IMR-90 (cell line): ENCODE measurements around the gene ADAMTS19. TPM values are rescaled to one million over a fixed set of nuclear protein-coding genes. Genes with fewer than 3 reads are reported as not detected.

ENCODE experiments used
- ATAC-seq: fragments of 200-7000 bp; cut with Tn5 transposase; 2 replicates; pipeline ENCODE4 v1.9.1; 2020; ENCODE audit warnings: low read depth, mild to moderate bottlenecking, moderate library complexity
- BruUV-seq: library from RNA; stranded (reverse); fragments of 400-500 nt; replicated peaks from 2 replicates; lab custom pipeline; 2021; lab: Mats Ljungman, UMichigan
- CTCF ChIA-PET: fragments of 300-600 bp; formaldehyde crosslinking; extraction: SDS; loops from one replicate; lab custom pipeline; 2021; ENCODE audit warnings: antibody characterized with exemption; lab: Yijun Ruan, JAX
- POLR2A ChIA-PET: fragments of 300-600 bp; sonication (Branson Sonifier 250); formaldehyde crosslinking; loops from one replicate; lab custom pipeline; 2022; ENCODE audit warnings: antibody characterized with exemption; ENCODE audit not compliant: unreplicated experiment; lab: Charles Lee
- DNase-seq: peaks from one replicate; pipeline ENCODE4 v3.0.0; 2013
- H2AFZ ChIP-seq: replicated peaks from 2 replicates; pipeline ENCODE3; 2013; ENCODE audit warnings: low read length, mild to moderate bottlenecking; ENCODE audit not compliant: poor library complexity
- H2AK5ac ChIP-seq: 2 replicates; pipeline ENCODE4 v1.6.1; 2013; ENCODE audit warnings: low read depth, low read length, inconsistent platforms
- H2AK9ac ChIP-seq: replicated peaks from 2 replicates; pipeline ENCODE3; 2013; ENCODE audit warnings: mild to moderate bottlenecking, low read depth, low read length, moderate library complexity; ENCODE audit not compliant: poor library complexity
- H2BK120ac ChIP-seq: 2 replicates; pipeline ENCODE4 v1.6.1; 2013; ENCODE audit warnings: low read depth, low read length, inconsistent platforms
- H2BK15ac ChIP-seq: 3 replicates; pipeline ENCODE4 v1.6.1; 2013; ENCODE audit warnings: low read depth, low read length, inconsistent platforms
- H2BK20ac ChIP-seq: 2 replicates; pipeline ENCODE4 v1.6.1; 2013; ENCODE audit warnings: low read depth, mild to moderate bottlenecking, inconsistent platforms, low read length, moderate library complexity
- H2BK5ac ChIP-seq: 2 replicates; pipeline ENCODE4 v1.6.1; 2013; ENCODE audit warnings: mild to moderate bottlenecking, low read depth, low read length, inconsistent platforms; ENCODE audit not compliant: poor library complexity, severe bottlenecking
- H3K14ac ChIP-seq: replicated peaks from 2 replicates; pipeline ENCODE4 v1.6.1; 2013; ENCODE audit warnings: low read depth, low read length, inconsistent platforms
- H3K18ac ChIP-seq: 2 replicates; pipeline ENCODE4 v1.6.1; 2013; ENCODE audit warnings: low read depth, low read length, control low read depth
- H3K23ac ChIP-seq: 2 replicates; pipeline ENCODE4 v1.6.1; 2013; ENCODE audit warnings: low read depth, low read length, inconsistent platforms
- H3K27ac ChIP-seq: 2 replicates; pipeline ENCODE4 v1.5.1; 2013; ENCODE audit warnings: mild to moderate bottlenecking, control low read depth, low read length; ENCODE audit not compliant: insufficient read depth
- H3K27me3 ChIP-seq: 2 replicates; pipeline ENCODE4 v1.6.1; 2013; ENCODE audit warnings: low read length; ENCODE audit not compliant: control insufficient read depth, insufficient read depth
- H3K36me3 ChIP-seq: 2 replicates; pipeline ENCODE4 v1.6.1; 2013; ENCODE audit warnings: low read length, mixed read lengths; ENCODE audit not compliant: control insufficient read depth, insufficient read depth
- H3K4ac ChIP-seq: 2 replicates; pipeline ENCODE4 v1.6.1; 2013; ENCODE audit warnings: low read depth, low read length, inconsistent platforms
- H3K4me1 ChIP-seq: 2 replicates; pipeline ENCODE4 v1.6.1; 2013; ENCODE audit warnings: low read length, mixed read lengths; ENCODE audit not compliant: control insufficient read depth, insufficient read depth
- H3K4me2 ChIP-seq: 2 replicates; pipeline ENCODE4 v1.6.1; 2013; ENCODE audit warnings: low read depth, mild to moderate bottlenecking, control low read depth, low read length, moderate library complexity
- H3K4me3 ChIP-seq: 2 replicates; pipeline ENCODE4 v1.5.1; 2013; ENCODE audit warnings: low read depth, mild to moderate bottlenecking, control low read depth, low read length, moderate library complexity; ENCODE audit not compliant: insufficient read depth
- H3K56ac ChIP-seq: 2 replicates; pipeline ENCODE4 v1.6.1; 2013; ENCODE audit warnings: low read length, inconsistent platforms; ENCODE audit not compliant: insufficient read depth; ENCODE audit errors: extremely low read depth
- H3K79me1 ChIP-seq, 2 experiments: 2 replicates each; pipeline ENCODE4 v1.6.1; 2013; ENCODE audit warnings: low read length in 2 of 2, inconsistent platforms in 1 of 2, low read depth in 1 of 2
- H3K9ac ChIP-seq: 2 replicates; pipeline ENCODE4 v1.6.1; 2013; ENCODE audit warnings: low read depth, low read length, control low read depth
- H3K9me1 ChIP-seq: 2 replicates; pipeline ENCODE4 v1.6.1; 2013; ENCODE audit warnings: low read length, inconsistent platforms; ENCODE audit not compliant: insufficient read depth
- H3K9me3 ChIP-seq: 2 replicates; pipeline ENCODE4 v1.6.1; 2013; ENCODE audit warnings: low read length; ENCODE audit not compliant: control insufficient read depth, insufficient read depth
- H4K20me1 ChIP-seq: 2 replicates; pipeline ENCODE4 v1.6.1; 2013; ENCODE audit warnings: low read length, inconsistent platforms; ENCODE audit not compliant: insufficient read depth
- H4K5ac ChIP-seq: 2 replicates; pipeline ENCODE4 v1.6.1; 2013; ENCODE audit warnings: mild to moderate bottlenecking, low read depth, low read length, control low read depth
- H4K8ac ChIP-seq, 2 experiments: 2 replicates each; pipeline ENCODE4 v1.6.1; 2013; ENCODE audit warnings: low read depth in 2 of 2, low read length in 2 of 2, control low read depth in 1 of 2, inconsistent platforms in 1 of 2
- H4K91ac ChIP-seq: 2 replicates; pipeline ENCODE4 v1.6.1; 2013; ENCODE audit warnings: low read depth, low read length, inconsistent platforms; ENCODE audit not compliant: insufficient read depth
- BHLHE40 ChIP-seq: fragments of 150-350 bp; IDR thresholded peaks from 2 replicates; pipeline ENCODE4 v1.6.1; 2016; ENCODE audit warnings: mild to moderate bottlenecking, low read depth, low read length
- CEBPB ChIP-seq: IDR thresholded peaks from 2 replicates; pipeline ENCODE4 v1.6.1; 2012; ENCODE audit warnings: low read depth, low read length, improper control_type of control experiment
- CHD1 ChIP-seq: IDR thresholded peaks from 2 replicates; pipeline ENCODE4 v1.6.1; 2012; ENCODE audit warnings: low read depth, low read length, improper control_type of control experiment
- FOS ChIP-seq: fragments of 150-350 bp; IDR thresholded peaks from 2 replicates; pipeline ENCODE4 v1.6.1; 2016; ENCODE audit warnings: low read depth, low read length
- MAFK ChIP-seq: IDR thresholded peaks from 2 replicates; pipeline ENCODE4 v1.6.1; 2012; ENCODE audit warnings: low read depth, low read length, improper control_type of control experiment
- MAZ ChIP-seq: IDR thresholded peaks from 2 replicates; pipeline ENCODE4 v1.6.1; 2012; ENCODE audit warnings: low read depth, mild to moderate bottlenecking, low read length, improper control_type of control experiment, moderate library complexity, borderline replicate concordance
- MXI1 ChIP-seq: IDR thresholded peaks from 2 replicates; pipeline ENCODE4 v1.6.1; 2012; ENCODE audit warnings: low read depth, mild to moderate bottlenecking, low read length, moderate library complexity, borderline replicate concordance
- NFE2L2 ChIP-seq: fragments of 150-350 bp; IDR thresholded peaks from 2 replicates; pipeline ENCODE4 v1.6.1; 2016; ENCODE audit warnings: low read depth, mild to moderate bottlenecking, low read length
- POLR2A ChIP-seq: IDR thresholded peaks from 2 replicates; pipeline ENCODE4 v1.6.1; 2012; ENCODE audit warnings: mild to moderate bottlenecking, low read depth, low read length
- RAD21 ChIP-seq: IDR thresholded peaks from 2 replicates; pipeline ENCODE4 v1.6.1; 2012; ENCODE audit warnings: low read length, improper control_type of control experiment
- RCOR1 ChIP-seq: IDR thresholded peaks from 2 replicates; pipeline ENCODE4 v1.6.1; 2012; ENCODE audit warnings: mild to moderate bottlenecking, low read length, improper control_type of control experiment; ENCODE audit not compliant: insufficient replicate concordance
- RFX5 ChIP-seq: IDR thresholded peaks from 2 replicates; pipeline ENCODE4 v1.8.0; 2012; ENCODE audit warnings: low read depth, mild to moderate bottlenecking, low read length, moderate library complexity
- SMC3 ChIP-seq: fragments of 150-350 bp; IDR thresholded peaks from 2 replicates; pipeline ENCODE4 v1.6.1; 2016; ENCODE audit warnings: low read depth, mild to moderate bottlenecking, antibody characterized with exemption, low read length, moderate library complexity
- WGBS, 2 experiments: methylation state at CpG; one replicate each; pipeline versions ENCODE4 v1.1.5 to v1.1.7; 2013; ENCODE audit warnings: missing lambda C conversion rate in 2 of 2; ENCODE audit not compliant: insufficient read length in 1 of 2; ENCODE audit errors: extremely low coverage in 2 of 2; 5-methylcytosine and 5-hydroxymethylcytosine counted together
- dilution Hi-C: fragments of 300-500 bp; cut with HindIII; formaldehyde crosslinking; loops from one replicate; pipeline ENCODE4 v1.14.3; 2018; ENCODE audit warnings: low sequenced_read_pairs; ENCODE audit not compliant: unreplicated experiment
- in situ Hi-C: fragments of 300-500 bp; cut with MboI; formaldehyde crosslinking; loops from 3 replicates; pipeline ENCODE4 v1.14.3; 2019; ENCODE audit warnings: low sequenced_read_pairs, inconsistent platforms, mixed read lengths
- intact Hi-C: fragments of 100-400 bp; cut with micrococcal nuclease; formaldehyde crosslinking; loops from 2 replicates; pipeline ENCODE4 v1.10.0; 2022
- polyA plus RNA-seq, 3 experiments: library from polyadenylated mRNA; depleted of rRNA; stranded (reverse); fragments of >200 nt; gene quantifications; 2 replicates each; pipeline ENCODE4 v1.2.3, GENCODE V29; 2012; ENCODE audit warnings: low replicate concordance in 1 of 3
- total RNA-seq: library from RNA; depleted of rRNA; stranded (reverse); fragments of >200 nt; gene quantifications from 2 replicates; pipeline ENCODE4 v1.2.3, GENCODE V29; 2012
- TF ChIP-seq, protein P1 (sequence below): conservative IDR thresholded peaks from 2 replicates; pipeline ENCODE4 v1.5.1; 2012; ENCODE audit warnings: mild to moderate bottlenecking, low read depth, low read length, improper control_type of control experiment
- TF ChIP-seq, protein P2 (sequence below): fragments of 150-350 bp; IDR thresholded peaks from 2 replicates; pipeline ENCODE4 v1.6.1; 2016; ENCODE audit warnings: low read depth, mild to moderate bottlenecking, low read length, moderate library complexity, borderline replicate concordance
- TF ChIP-seq, protein P3 (sequence below): fragments of 150-350 bp; IDR thresholded peaks from 2 replicates; pipeline ENCODE4 v1.6.1; 2017; ENCODE audit warnings: mild to moderate bottlenecking, antibody characterized with exemption, low read length, low read depth

Gene ADAMTS19
- total and polyA plus RNA-seq, 2 of the 4 experiments (the other 2 are of a cell fraction) = under 0.01 to 0.17 TPM

DNA sequence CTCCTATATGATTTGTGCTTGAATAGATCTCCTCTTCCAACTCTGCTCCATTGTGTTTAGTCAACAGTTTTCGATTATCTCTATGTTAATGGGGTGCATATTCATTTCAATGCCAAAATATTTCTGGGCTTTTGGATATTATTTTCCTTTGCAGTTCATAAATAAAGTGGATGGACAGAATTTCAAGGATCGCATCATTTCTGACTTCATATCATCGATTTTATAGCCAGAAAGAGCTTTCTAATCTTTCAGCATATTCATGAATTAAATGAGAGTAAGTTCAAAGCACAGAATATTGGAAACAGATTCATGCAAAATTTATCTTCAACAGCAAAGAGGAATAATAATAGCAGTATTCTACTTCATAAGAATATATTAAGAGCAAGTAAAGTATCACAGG, 227.8 kb downstream of the ADAMTS19 start:
- H3K4me1 ChIP-seq = no peaks in the 10 kb centered on the region
- H2BK120ac ChIP-seq = no peak overlapping the region
- no CpG with 5 or more reads among the region's 3 CpGs for WGBS, 2 experiments
- dilution Hi-C loops = no loop called here
- no peak overlapping the region for H2AK9ac ChIP-seq
- H3K9me3 ChIP-seq = peaks cover 2% of the 10 kb centered on the region; the same call in 1 of the 2 replicates
- BruUV-seq = no TSS peak
- no peak overlapping the region for H2AK5ac ChIP-seq
- DNase-seq (no peak), ATAC-seq (no peak)
- H2BK15ac ChIP-seq = no peak overlapping the region
- no peak overlapping the region for H3K4ac ChIP-seq
- no peak overlapping the region for H4K5ac ChIP-seq
- H3K56ac ChIP-seq = no peak overlapping the region
- in situ Hi-C loops = no loop called here
- no peak overlapping the region for H3K18ac ChIP-seq
- no peak overlapping the region for H3K4me2 ChIP-seq
- H3K36me3 ChIP-seq = no peaks in the 10 kb centered on the region
- H3K79me1 ChIP-seq = no peaks in the 10 kb centered on the region
- H4K91ac ChIP-seq = no peak overlapping the region
- no peaks in the 10 kb centered on the region for H3K27me3 ChIP-seq
- intact Hi-C loops = no loop called here
- no peak overlapping the region for H3K23ac ChIP-seq
- ChIA-PET POLR2A (no interaction called here), CTCF (no interaction called here)
- no peak overlapping the region for H3K14ac ChIP-seq
- H3K27ac ChIP-seq = no peak overlapping the region
- no peak overlapping the region for H3K4me3 ChIP-seq
- no peak overlapping the region for H2BK20ac ChIP-seq
- H4K20me1 ChIP-seq = no peaks in the 10 kb centered on the region
- H2AFZ ChIP-seq = no peak overlapping the region
- H3K9me1 ChIP-seq = no peaks in the 10 kb centered on the region
- H3K9ac ChIP-seq = no peak overlapping the region
- no peak overlapping the region for H2BK5ac ChIP-seq
- H4K8ac ChIP-seq = no peak overlapping the region
- no peak for TF ChIP-seq FOS
- TF ChIP-seq, protein P1, sequence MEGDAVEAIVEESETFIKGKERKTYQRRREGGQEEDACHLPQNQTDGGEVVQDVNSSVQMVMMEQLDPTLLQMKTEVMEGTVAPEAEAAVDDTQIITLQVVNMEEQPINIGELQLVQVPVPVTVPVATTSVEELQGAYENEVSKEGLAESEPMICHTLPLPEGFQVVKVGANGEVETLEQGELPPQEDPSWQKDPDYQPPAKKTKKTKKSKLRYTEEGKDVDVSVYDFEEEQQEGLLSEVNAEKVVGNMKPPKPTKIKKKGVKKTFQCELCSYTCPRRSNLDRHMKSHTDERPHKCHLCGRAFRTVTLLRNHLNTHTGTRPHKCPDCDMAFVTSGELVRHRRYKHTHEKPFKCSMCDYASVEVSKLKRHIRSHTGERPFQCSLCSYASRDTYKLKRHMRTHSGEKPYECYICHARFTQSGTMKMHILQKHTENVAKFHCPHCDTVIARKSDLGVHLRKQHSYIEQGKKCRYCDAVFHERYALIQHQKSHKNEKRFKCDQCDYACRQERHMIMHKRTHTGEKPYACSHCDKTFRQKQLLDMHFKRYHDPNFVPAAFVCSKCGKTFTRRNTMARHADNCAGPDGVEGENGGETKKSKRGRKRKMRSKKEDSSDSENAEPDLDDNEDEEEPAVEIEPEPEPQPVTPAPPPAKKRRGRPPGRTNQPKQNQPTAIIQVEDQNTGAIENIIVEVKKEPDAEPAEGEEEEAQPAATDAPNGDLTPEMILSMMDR = no peak
- no peak for TF ChIP-seq POLR2A
- TF ChIP-seq, protein P2, sequence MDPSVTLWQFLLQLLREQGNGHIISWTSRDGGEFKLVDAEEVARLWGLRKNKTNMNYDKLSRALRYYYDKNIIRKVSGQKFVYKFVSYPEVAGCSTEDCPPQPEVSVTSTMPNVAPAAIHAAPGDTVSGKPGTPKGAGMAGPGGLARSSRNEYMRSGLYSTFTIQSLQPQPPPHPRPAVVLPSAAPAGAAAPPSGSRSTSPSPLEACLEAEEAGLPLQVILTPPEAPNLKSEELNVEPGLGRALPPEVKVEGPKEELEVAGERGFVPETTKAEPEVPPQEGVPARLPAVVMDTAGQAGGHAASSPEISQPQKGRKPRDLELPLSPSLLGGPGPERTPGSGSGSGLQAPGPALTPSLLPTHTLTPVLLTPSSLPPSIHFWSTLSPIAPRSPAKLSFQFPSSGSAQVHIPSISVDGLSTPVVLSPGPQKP = no peak
- TF ChIP-seq RAD21 = no peak
- TF ChIP-seq BHLHE40 = no peak
- no peak for TF ChIP-seq MXI1
- no peak for TF ChIP-seq RCOR1
- no peak for TF ChIP-seq NFE2L2
- TF ChIP-seq, protein P3, sequence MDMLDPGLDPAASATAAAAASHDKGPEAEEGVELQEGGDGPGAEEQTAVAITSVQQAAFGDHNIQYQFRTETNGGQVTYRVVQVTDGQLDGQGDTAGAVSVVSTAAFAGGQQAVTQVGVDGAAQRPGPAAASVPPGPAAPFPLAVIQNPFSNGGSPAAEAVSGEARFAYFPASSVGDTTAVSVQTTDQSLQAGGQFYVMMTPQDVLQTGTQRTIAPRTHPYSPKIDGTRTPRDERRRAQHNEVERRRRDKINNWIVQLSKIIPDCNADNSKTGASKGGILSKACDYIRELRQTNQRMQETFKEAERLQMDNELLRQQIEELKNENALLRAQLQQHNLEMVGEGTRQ = no peak
- no peak for TF ChIP-seq SMC3
- no peak for TF ChIP-seq MAZ
- TF ChIP-seq CEBPB = no peak
- no peak for TF ChIP-seq RFX5
- no peak for TF ChIP-seq CHD1
- no peak for TF ChIP-seq MAFK
